Liver (tissue), 9 donors: Measurements from ENCODE around the gene ARSD. TPM values are rescaled to one million over a fixed set of nuclear protein-coding genes. Genes with fewer than 3 reads are reported as not detected.
A peak's percentile ranks its signal among the peaks of the same experiment; 100 is the strongest.
"Not testable (repeated sequence)": the region's sequence is repeated elsewhere in the genome, so short reads cannot be mapped to it uniquely, and the experiment has no call there.

Source experiments
- DNase-seq: peaks from one replicate; pipeline ENCODE4 v3.0.0-alpha.2; 2017; ENCODE audit warnings: low spot score
- H3K27ac ChIP-seq, 2 donors: one replicate each; pipeline ENCODE4 v1.7.0; 2013; ENCODE audit warnings: inconsistent platforms in 2 of 2, low read length in 2 of 2, control low read depth in 1 of 2, low read depth in 1 of 2, mild to moderate bottlenecking in 1 of 2
- H3K27me3 ChIP-seq, 4 donors: one replicate each; pipeline versions ENCODE4 v1.6.1 to v1.7.0; 2013; ENCODE audit warnings: low read length in 3 of 4, inconsistent platforms in 1 of 4, mild to moderate bottlenecking in 1 of 4, moderate library complexity in 1 of 4; ENCODE audit not compliant: control insufficient read depth in 4 of 4, insufficient read depth in 4 of 4
- H3K36me3 ChIP-seq, 4 donors: one replicate each; pipeline versions ENCODE4 v1.6.1 to v1.7.0; 2013; ENCODE audit warnings: low read length in 3 of 4, mild to moderate bottlenecking in 3 of 4, low read depth in 1 of 4, moderate library complexity in 1 of 4; ENCODE audit not compliant: control insufficient read depth in 4 of 4, insufficient read depth in 3 of 4
- H3K4me1 ChIP-seq, 4 donors: one replicate each; pipeline versions ENCODE4 v1.6.1 to v1.7.0; 2013; ENCODE audit warnings: low read length in 3 of 4, mild to moderate bottlenecking in 3 of 4, moderate library complexity in 1 of 4; ENCODE audit not compliant: control insufficient read depth in 4 of 4, insufficient read depth in 4 of 4
- H3K4me3 ChIP-seq, 3 donors: one replicate each; pipeline versions ENCODE4 v1.6.1 to v1.7.0; 2013; ENCODE audit warnings: low read length in 3 of 3, control low read depth in 1 of 3, low read depth in 1 of 3, mild to moderate bottlenecking in 1 of 3
- H3K9ac ChIP-seq, 2 donors: one replicate each; pipeline ENCODE4 v1.7.0; 2013; ENCODE audit warnings: low read length in 2 of 2, mild to moderate bottlenecking in 2 of 2, moderate library complexity in 2 of 2, control low read depth in 1 of 2, low read depth in 1 of 2
- H3K9me3 ChIP-seq, 4 donors: one replicate each; pipeline versions ENCODE4 v1.6.1 to v1.7.0; 2013; ENCODE audit warnings: low read length in 3 of 4; ENCODE audit not compliant: control insufficient read depth in 4 of 4
- ATF3 ChIP-seq: IDR thresholded peaks from 2 replicates; pipeline ENCODE4 v1.6.1; 2016; ENCODE audit warnings: antibody characterized with exemption
- HNF4A ChIP-seq, 2 donors: conservative IDR thresholded peaks; 2 replicates each; pipeline ENCODE4 v1.6.1; 2016; ENCODE audit warnings: antibody characterized with exemption in 2 of 2, mild to moderate bottlenecking in 2 of 2
- REST ChIP-seq: IDR thresholded peaks from 2 replicates; pipeline ENCODE4 v1.6.1; 2016; ENCODE audit warnings: antibody characterized with exemption, mild to moderate bottlenecking
- RXRA ChIP-seq, 2 donors: IDR thresholded peaks; 2 replicates each; pipeline ENCODE4 v1.6.1; 2017 to 2018; ENCODE audit warnings: antibody characterized with exemption in 2 of 2, mild to moderate bottlenecking in 1 of 2
- SP1 ChIP-seq: IDR thresholded peaks from 2 replicates; pipeline ENCODE4 v1.6.1; 2018; ENCODE audit warnings: antibody characterized with exemption, mild to moderate bottlenecking
- TAF1 ChIP-seq: conservative IDR thresholded peaks from 2 replicates; pipeline ENCODE4 v1.6.1; 2016; ENCODE audit warnings: antibody characterized with exemption, mild to moderate bottlenecking
- YY1 ChIP-seq: IDR thresholded peaks from 2 replicates; pipeline ENCODE4 v1.6.1; 2016; ENCODE audit warnings: antibody characterized with exemption, mild to moderate bottlenecking
- WGBS: extraction: QIAGEN DNeasy Blood & Tissue Kit; methylation state at CpG from one replicate; pipeline ENCODE4 v1.1.7; 2013; 5-methylcytosine and 5-hydroxymethylcytosine counted together
- polyA plus RNA-seq, 2 donors: library from polyadenylated mRNA; stranded (reverse) in 1 of 2; unstranded in 1 of 2; fragments of 200-250 nt in 1 of 2; fragments of >200 nt in 1 of 2; fragmentation: Nextera tagmentation in 1 of 2; extraction: Ambion mirVana in 1 of 2; gene quantifications; one replicate each; pipeline versions ENCODE4 v1.2.1 to v1.2.3, GENCODE V29; 2013 to 2015
- total RNA-seq, 2 donors: library from RNA; depleted of rRNA; stranded (reverse); fragments of >200 nt; gene quantifications; one replicate each; pipeline ENCODE4 v1.2.3, GENCODE V29; 2014
- TF ChIP-seq, protein P1 (sequence below): fragments of 150-350 bp; IDR thresholded peaks from 2 replicates; pipeline ENCODE4 v1.5.1; 2017; ENCODE audit warnings: improper control_type of control experiment, low read depth, low read length; ENCODE audit not compliant: missing input control
- donor health status: healthy.
- donor health status: healthy.
- donor health status: healthy.
- donor health status: healthy.
- donor health status: healthy.

The ARSD gene
- total and polyA plus RNA-seq, 4 donors: 11.3 to 42.4 (median 19.5) TPM

DNA sequence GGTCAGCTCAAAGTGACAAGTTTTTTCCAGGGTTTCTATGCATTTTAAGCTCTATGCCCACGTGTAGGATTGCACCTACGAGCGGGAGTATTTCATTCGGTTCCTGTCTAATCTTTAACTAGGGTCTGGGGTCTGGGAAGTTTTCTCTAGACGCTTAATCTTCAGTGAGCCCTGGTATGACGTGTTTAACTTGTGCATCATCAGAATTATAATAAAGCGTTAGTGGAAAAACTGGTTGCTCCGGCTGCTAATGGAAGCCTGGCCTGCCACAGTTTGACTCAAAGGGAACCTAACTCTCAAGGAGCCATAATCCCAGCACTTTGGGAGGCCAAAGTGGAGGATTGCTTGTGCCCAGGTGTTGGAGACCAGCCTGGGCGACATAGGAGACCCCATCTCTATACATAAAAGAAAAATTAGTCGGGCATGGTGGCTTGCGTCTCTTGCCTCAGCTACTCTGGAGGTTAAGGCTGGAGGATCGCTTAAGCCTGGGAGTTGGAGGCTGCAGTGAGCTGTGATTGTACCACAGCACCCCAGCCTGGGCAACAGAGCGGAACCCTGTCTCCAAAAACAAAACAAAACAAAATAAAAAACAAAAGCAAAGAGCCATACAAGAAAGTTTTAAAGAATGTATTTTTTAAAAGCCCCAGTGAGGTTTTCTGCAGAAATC lies 30.2 kb downstream of the ARSD start:
- Histone ChIP-seq H3K27me3 (no peaks in the 10 kb centered on the region), H3K9ac (peak overlapping the region in 1 of 2 donors; percentile 8), H3K4me1 (peaks cover 3 to 24% (median 24%) of the 10 kb centered on the region in 4 donors), H3K27ac (peak overlapping the region; percentile 70 to 77), H3K36me3 (no peaks in the 10 kb centered on the region), H3K4me3 (peak overlapping the region; percentile 22 to 25 (median 23)), H3K9me3 (peaks cover 0 to 4% (median 0%) of the 10 kb centered on the region in 4 donors)
- TF ChIP-seq SP1: no peak
- no peak for TF ChIP-seq ATF3
- TF ChIP-seq, protein P1, sequence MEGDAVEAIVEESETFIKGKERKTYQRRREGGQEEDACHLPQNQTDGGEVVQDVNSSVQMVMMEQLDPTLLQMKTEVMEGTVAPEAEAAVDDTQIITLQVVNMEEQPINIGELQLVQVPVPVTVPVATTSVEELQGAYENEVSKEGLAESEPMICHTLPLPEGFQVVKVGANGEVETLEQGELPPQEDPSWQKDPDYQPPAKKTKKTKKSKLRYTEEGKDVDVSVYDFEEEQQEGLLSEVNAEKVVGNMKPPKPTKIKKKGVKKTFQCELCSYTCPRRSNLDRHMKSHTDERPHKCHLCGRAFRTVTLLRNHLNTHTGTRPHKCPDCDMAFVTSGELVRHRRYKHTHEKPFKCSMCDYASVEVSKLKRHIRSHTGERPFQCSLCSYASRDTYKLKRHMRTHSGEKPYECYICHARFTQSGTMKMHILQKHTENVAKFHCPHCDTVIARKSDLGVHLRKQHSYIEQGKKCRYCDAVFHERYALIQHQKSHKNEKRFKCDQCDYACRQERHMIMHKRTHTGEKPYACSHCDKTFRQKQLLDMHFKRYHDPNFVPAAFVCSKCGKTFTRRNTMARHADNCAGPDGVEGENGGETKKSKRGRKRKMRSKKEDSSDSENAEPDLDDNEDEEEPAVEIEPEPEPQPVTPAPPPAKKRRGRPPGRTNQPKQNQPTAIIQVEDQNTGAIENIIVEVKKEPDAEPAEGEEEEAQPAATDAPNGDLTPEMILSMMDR: no peak
- WGBS: 48% methylated on average over 13 of the region's 13 CpGs
- no peak for DNase-seq

DNA sequence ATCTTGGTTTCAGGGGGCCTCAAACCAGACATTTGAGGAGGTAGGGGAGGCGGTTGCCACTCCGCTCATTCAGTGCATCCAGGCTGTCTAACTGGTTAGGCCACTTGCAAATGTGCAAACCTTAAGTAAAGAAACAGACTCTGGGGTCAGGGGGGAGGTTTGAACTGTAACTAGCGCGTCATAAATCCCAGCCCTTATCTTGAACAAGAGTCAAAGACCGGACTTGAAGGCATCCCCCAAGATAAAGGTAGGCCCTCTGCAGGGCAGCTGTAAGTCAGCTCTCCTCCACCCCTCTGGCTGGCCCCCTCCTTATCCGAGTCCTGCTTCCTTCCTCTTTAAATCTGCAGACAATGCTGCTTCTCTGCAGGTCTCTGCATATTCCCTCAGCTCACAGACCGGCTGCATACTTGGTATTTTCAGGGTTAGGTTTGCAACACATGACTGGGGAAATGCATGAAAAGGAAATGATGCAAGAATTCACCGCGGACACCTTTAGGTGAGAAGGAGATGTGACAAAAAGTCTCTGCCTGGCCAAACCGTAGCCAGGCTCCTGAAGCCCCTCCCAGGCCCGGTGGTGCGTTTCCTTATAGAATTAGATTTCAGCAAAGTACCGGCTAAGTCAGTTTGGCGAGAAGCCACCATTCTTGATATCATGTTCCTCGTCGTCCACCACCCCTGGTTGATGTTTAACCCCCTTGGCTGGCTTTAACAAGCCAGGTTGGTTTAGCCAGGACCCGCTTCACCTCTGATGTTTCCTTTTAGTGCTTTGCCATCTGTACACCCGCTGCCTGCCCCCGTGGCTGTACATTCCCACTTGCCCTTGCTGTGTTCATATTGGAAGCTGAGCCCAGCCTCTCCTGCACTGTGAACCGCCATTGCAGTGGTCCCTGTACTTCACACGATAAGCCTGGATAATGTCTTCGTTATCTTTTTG lies 31.2 kb downstream of the ARSD start:
- peak; percentile 35 for DNase-seq
- H3K27me3 ChIP-seq, H3K9me3 ChIP-seq, H3K36me3 ChIP-seq, H3K9ac ChIP-seq: not testable (repeated sequence)
- Histone ChIP-seq H3K4me1 (peaks cover 3 to 24% (median 24%) of the 10 kb centered on the region in 4 donors), H3K4me3 (peak overlapping the region; percentile 22 to 25 (median 23)), H3K27ac (peak overlapping the region; percentile 70 to 77)
- WGBS: 4% methylated on average over 22 of the region's 22 CpGs
- TF ChIP-seq TAF1 (peak; percentile 77), YY1 (peak; percentile 90), HNF4A (conservative IDR thresholded peaks at IDR 0.05) (peak in 1 of 2 donors; percentile 44), SP1 (peak; percentile 64), REST (peak; percentile 68), RXRA (IDR thresholded peaks at IDR 0.05) (peak; percentile 16 to 52), ATF3 (peak; percentile 20)
